GM19372 (cell line): ENCODE measurements around the gene FAM117B.
"Not testable (repeated sequence)": the region's sequence is repeated elsewhere in the genome, so short reads cannot be mapped to it uniquely, and the experiment has no call there.

Experiments
- ATAC-seq: cut with Tn5 transposase; IDR thresholded peaks from one replicate; pipeline ENCODE4 v1.9.1; 2021; ENCODE audit warnings: mild to moderate bottlenecking, low read depth, moderate library complexity; ENCODE audit not compliant: unreplicated experiment

Gene FAM117B

GRCh38 chr2:202797944-202798343, 163.2 kb downstream of the FAM117B start:
- ATAC-seq = no peak

- ATAC-seq = not testable (repeated sequence)
Observed at GRCh38 chr2:202805911-202806310, 171.1 kb downstream of the FAM117B start.

GRCh38 chr2:202807431-202808138, 172.8 kb downstream of the FAM117B start:
- ATAC-seq = not testable (repeated sequence)

GRCh38 chr2:202808754-202809153, 174.0 kb downstream of the FAM117B start:
- ATAC-seq = no peak

GRCh38 chr2:202813387-202813786, 178.6 kb downstream of the FAM117B start:
- no peak for ATAC-seq

GRCh38 chr2:202814226-202814625, 179.5 kb downstream of the FAM117B start:
- no peak for ATAC-seq

- ATAC-seq = no peak
Observed at GRCh38 chr2:202815548-202816360, 181.0 kb downstream of the FAM117B start.

- ATAC-seq = no peak
Observed at GRCh38 chr2:202817771-202818170, 183.0 kb downstream of the FAM117B start.

- no peak for ATAC-seq
Observed at GRCh38 chr2:202818321-202818720, 183.6 kb downstream of the FAM117B start.
